ENCODE measurements around the gene FAM120A. TPM values are rescaled to one million over a fixed set of nuclear protein-coding genes. Genes with fewer than 3 reads are reported as not detected.

Gene FAM120A
- total and polyA plus RNA-seq, 2 donors (not counting 1 experiment from before 2014, with no cell fraction given), result 85.8 to 136 TPM

DNA sequence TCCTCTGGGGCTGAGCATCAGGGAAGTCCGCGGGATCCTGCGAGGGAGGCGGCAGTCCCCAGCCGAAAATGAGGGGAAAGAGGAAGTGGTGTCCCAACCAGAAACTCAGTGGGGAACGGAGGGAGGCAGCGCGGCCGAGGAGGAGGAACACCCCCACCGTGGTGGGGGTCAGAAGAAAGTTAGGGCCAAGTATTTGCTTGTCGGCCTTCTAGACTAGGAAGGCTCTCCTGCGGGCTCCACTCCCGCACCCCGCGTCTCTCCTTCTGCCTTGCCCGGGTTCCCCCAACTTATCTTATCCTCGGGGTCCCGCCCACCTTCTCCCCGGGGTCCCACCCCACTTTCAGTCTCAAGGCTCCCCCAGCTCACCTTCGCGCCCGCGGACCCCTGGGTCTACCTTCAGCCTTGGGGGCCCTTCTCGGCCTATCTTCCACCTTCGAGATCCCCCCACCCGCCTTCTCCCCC lies 124.3 kb downstream of the FAM120A start:
- TF ChIP-seq EZH2 (IDR thresholded peaks at IDR 0.05; ENCODE audit: low read length, missing control alignments), result no peak
- TF ChIP-seq, protein P1, sequence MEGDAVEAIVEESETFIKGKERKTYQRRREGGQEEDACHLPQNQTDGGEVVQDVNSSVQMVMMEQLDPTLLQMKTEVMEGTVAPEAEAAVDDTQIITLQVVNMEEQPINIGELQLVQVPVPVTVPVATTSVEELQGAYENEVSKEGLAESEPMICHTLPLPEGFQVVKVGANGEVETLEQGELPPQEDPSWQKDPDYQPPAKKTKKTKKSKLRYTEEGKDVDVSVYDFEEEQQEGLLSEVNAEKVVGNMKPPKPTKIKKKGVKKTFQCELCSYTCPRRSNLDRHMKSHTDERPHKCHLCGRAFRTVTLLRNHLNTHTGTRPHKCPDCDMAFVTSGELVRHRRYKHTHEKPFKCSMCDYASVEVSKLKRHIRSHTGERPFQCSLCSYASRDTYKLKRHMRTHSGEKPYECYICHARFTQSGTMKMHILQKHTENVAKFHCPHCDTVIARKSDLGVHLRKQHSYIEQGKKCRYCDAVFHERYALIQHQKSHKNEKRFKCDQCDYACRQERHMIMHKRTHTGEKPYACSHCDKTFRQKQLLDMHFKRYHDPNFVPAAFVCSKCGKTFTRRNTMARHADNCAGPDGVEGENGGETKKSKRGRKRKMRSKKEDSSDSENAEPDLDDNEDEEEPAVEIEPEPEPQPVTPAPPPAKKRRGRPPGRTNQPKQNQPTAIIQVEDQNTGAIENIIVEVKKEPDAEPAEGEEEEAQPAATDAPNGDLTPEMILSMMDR (conservative IDR thresholded peaks at IDR 0.05 in 1 of 2, IDR thresholded peaks at IDR 0.05 in 1 of 2; ENCODE audit: low read depth in 1 of 2, low read length in 2 of 2), result no peak
- Histone ChIP-seq H3K4me3 (replicated peaks in 1 of 4; ENCODE audit: control extremely low read depth in 1 of 4, insufficient read depth in 1 of 4, low read depth in 3 of 4, low read length in 4 of 4) (peak overlapping the region; percentile 44 to 77 (median 64)), H3K4me2 (ENCODE audit: extremely low read depth, insufficient read depth, low read length) (peak overlapping the region; percentile 98), H4K20me1 (ENCODE audit: control insufficient read depth, extremely low read depth, insufficient read depth, low read length) (no peaks in the 10 kb centered on the region), H3K79me2 (ENCODE audit: control insufficient read depth, insufficient read depth, low read length) (peaks cover 33% of the 10 kb centered on the region), H3K27ac (ENCODE audit: insufficient read depth, low read length) (peak overlapping the region; percentile 59), H3K27me3 (ENCODE audit: control insufficient read depth, insufficient read depth, low read length) (no peaks in the 10 kb centered on the region), H3K9ac (ENCODE audit: insufficient read depth, low read length) (peak overlapping the region; percentile 63), H3K36me3 (ENCODE audit: control insufficient read depth, insufficient read depth, low read length) (no peaks in the 10 kb centered on the region), H2AFZ (ENCODE audit: low read length) (peak overlapping the region; percentile 4), H3K9me3 (ENCODE audit: control insufficient read depth, insufficient read depth, low read depth, low read length) (no peaks in the 10 kb centered on the region), H3K4me1 (ENCODE audit: control insufficient read depth, extremely low read depth, insufficient read depth, low read length) (peaks cover 7% of the 10 kb centered on the region)
- peak; percentile 36 for DNase-seq (ENCODE audit: low read depth in 2 of 2)

DNA sequence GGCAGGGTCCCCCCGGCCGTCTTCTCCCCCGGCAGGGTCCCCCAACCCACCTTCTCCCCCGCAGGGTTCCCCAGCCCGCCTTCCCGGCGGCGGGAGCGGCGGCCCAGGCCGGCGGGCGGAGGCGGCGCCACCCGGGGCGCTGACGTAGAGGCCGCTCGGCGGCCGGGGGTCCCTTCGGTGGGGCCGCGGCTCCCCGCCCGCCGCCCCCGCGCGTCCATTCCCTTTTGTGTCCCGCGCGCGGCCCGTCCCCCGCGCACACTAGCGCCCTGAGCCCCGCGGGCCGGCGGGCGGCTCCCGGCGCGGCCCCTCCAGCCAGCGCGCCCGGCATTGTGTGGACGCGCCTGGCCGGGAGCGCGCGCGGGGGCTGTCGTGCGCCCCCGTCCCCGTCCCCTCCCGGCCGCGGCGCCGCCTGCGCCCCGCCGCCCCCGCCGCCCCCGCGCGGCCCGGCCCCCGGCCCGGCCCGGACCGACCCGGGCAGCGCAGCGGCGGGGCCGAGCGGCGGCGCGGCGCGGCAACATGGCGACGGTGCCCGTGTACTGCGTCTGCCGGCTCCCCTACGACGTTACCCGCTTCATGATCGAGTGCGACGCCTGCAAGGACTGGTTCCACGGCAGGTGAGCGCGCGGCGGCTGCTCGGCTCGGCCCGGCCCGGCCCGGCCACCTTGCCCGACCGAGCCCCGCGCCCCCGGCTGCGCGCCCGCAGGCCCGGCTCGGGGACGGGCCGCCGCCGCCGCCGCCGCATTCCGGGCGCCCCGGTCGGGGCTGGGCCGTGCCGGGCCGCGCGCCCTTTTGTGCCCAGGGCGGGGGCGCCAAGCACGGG lies 125.0 kb downstream of the FAM120A start, which contains the start of gene PHF2:
TSS of gene PHF2 (plus strand) at position 327 of the 820 bp plus-strand sequence. CDS start at position 517, 190 bp downstream.
- H3K27me3 ChIP-seq (ENCODE audit: control insufficient read depth, insufficient read depth, low read length), result no peaks in the 10 kb centered on the region
- H3K4me2 ChIP-seq (ENCODE audit: extremely low read depth, insufficient read depth, low read length), result peak within 1 kb of the TSS; percentile 98
- no peak for DNase-seq (ENCODE audit: low read depth in 2 of 2)
- no peaks in the 10 kb centered on the region for H3K36me3 ChIP-seq (ENCODE audit: control insufficient read depth, insufficient read depth, low read length)
- TF ChIP-seq, protein P1 (conservative IDR thresholded peaks at IDR 0.05 in 1 of 2, IDR thresholded peaks at IDR 0.05 in 1 of 2; ENCODE audit: low read depth in 1 of 2, low read length in 2 of 2), result no peak
- TF ChIP-seq EZH2 (IDR thresholded peaks at IDR 0.05; ENCODE audit: low read length, missing control alignments), result no peak
- peak within 1 kb of the TSS; percentile 59 for H3K27ac ChIP-seq (ENCODE audit: insufficient read depth, low read length)
- H2AFZ ChIP-seq (ENCODE audit: low read length), result peak within 1 kb of the TSS; percentile 31
- peak within 1 kb of the TSS; percentile 67 to 77 (median 72) for H3K4me3 ChIP-seq (replicated peaks in 1 of 4; ENCODE audit: control extremely low read depth in 1 of 4, insufficient read depth in 1 of 4, low read depth in 3 of 4, low read length in 4 of 4)
- H3K9ac ChIP-seq (ENCODE audit: insufficient read depth, low read length), result peak within 1 kb of the TSS; percentile 66
- peaks cover 7% of the 10 kb centered on the region for H3K4me1 ChIP-seq (ENCODE audit: control insufficient read depth, extremely low read depth, insufficient read depth, low read length)
- no peaks in the 10 kb centered on the region for H3K9me3 ChIP-seq (ENCODE audit: control insufficient read depth, insufficient read depth, low read depth, low read length)
- no peaks in the 10 kb centered on the region for H4K20me1 ChIP-seq (ENCODE audit: control insufficient read depth, extremely low read depth, insufficient read depth, low read length)
- peaks cover 39% of the 10 kb centered on the region for H3K79me2 ChIP-seq (ENCODE audit: control insufficient read depth, insufficient read depth, low read length)

Data from fibroblast of lung (primary cell).